ENCODE results near the gene COBLL1. TPM values are rescaled to one million over a fixed set of nuclear protein-coding genes. Genes with fewer than 3 reads are reported as not detected.

The COBLL1 gene
- total and polyA plus RNA-seq, 2 of the 4 experiments (the other 2 are of a cell fraction): 0.79 to 1.1 TPM

DNA sequence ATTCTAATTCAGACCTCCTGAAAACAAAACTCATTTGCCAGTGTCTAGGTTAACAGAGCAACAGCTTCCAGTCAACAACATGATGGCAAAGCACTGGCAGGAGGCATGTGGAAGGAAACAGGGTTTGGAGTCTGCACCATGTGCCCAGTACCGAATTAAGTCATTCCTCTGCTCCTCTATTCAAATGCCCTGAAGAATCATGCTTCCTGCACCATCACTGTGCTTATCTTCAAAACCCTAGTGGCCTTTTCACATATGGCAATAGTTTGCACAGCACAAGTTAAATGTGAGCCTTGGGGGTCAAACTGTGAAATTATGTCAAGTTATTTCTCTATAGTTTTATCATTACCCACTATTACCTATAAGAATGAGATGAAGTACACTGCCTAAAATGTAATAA, 145.0 kb downstream of the COBLL1 start:
- POLR2A ChIA-PET (ENCODE audit: unreplicated experiment): no interaction called here
- Histone ChIP-seq H3K18ac (ENCODE audit: low read depth, low read length) (no peak overlapping the region), H3K36me3 (ENCODE audit: control insufficient read depth, insufficient read depth, low read length) (no peaks in the 10 kb centered on the region), H3K4me1 (ENCODE audit: control insufficient read depth, insufficient read depth, low read length) (no peaks in the 10 kb centered on the region), H3K79me1 (ENCODE audit: low read depth in 1 of 2, low read length in 2 of 2) (no peaks in the 10 kb centered on the region), H2BK15ac (ENCODE audit: low read depth, low read length) (no peak overlapping the region), H3K27me3 (ENCODE audit: control insufficient read depth, insufficient read depth, low read length) (no peaks in the 10 kb centered on the region), H3K9ac (ENCODE audit: low read depth, low read length) (no peak overlapping the region), H2BK120ac (ENCODE audit: low read depth, low read length) (no peak overlapping the region), H3K27ac (ENCODE audit: insufficient read depth, low read length) (no peak overlapping the region), H4K20me1 (ENCODE audit: insufficient read depth, low read length) (no peaks in the 10 kb centered on the region), H2BK5ac (ENCODE audit: low read depth, low read length, poor library complexity, severe bottlenecking) (no peak overlapping the region), H2AK5ac (ENCODE audit: low read depth, low read length) (no peak overlapping the region), H3K56ac (ENCODE audit: extremely low read depth, insufficient read depth, low read length) (no peak overlapping the region), H3K4me2 (ENCODE audit: low read depth, low read length) (no peak overlapping the region), H3K4me3 (ENCODE audit: insufficient read depth, low read depth, low read length) (no peak overlapping the region), H3K23ac (ENCODE audit: low read depth, low read length) (no peak overlapping the region), H3K14ac (replicated peaks; ENCODE audit: low read depth, low read length) (no peak overlapping the region), H3K9me1 (ENCODE audit: insufficient read depth, low read length) (no peaks in the 10 kb centered on the region), H2BK20ac (ENCODE audit: low read depth, low read length) (no peak overlapping the region), H2AK9ac (replicated peaks; ENCODE audit: low read depth, low read length, poor library complexity) (no peak overlapping the region), H4K5ac (ENCODE audit: low read depth, low read length) (no peak overlapping the region), H3K4ac (ENCODE audit: low read depth, low read length) (no peak overlapping the region), H4K91ac (ENCODE audit: insufficient read depth, low read depth, low read length) (no peak overlapping the region), H4K8ac (ENCODE audit: low read depth in 2 of 2, low read length in 2 of 2) (no peak overlapping the region), H3K9me3 (ENCODE audit: control insufficient read depth, insufficient read depth, low read length) (no peaks in the 10 kb centered on the region), H2AFZ (replicated peaks; ENCODE audit: low read length, poor library complexity) (no peak overlapping the region)
- in situ Hi-C loops (cut with MboI; ENCODE audit: low sequenced_read_pairs) (no loop called here), intact Hi-C loops (cut with micrococcal nuclease) (no loop called here), dilution Hi-C loops (cut with HindIII; ENCODE audit: low sequenced_read_pairs, unreplicated experiment) (no loop called here)
- BruUV-seq (replicated peaks): no TSS peak
- WGBS, 2 experiments (ENCODE audit: extremely low coverage in 2 of 2, insufficient read length in 1 of 2): no CpG with 5 or more reads among the region's 1 CpG
- TF ChIP-seq CHD1 (IDR thresholded peaks at IDR 0.05; ENCODE audit: low read depth, low read length) (no peak), BHLHE40 (IDR thresholded peaks at IDR 0.05; ENCODE audit: low read depth, low read length) (no peak), FOS (IDR thresholded peaks at IDR 0.05; ENCODE audit: low read depth, low read length) (no peak), RCOR1 (IDR thresholded peaks at IDR 0.05; ENCODE audit: insufficient replicate concordance, low read length) (no peak), CTCF (conservative IDR thresholded peaks at IDR 0.05; ENCODE audit: low read depth, low read length) (no peak), POLR2A (IDR thresholded peaks at IDR 0.05; ENCODE audit: low read depth, low read length) (no peak), MAZ (IDR thresholded peaks at IDR 0.05; ENCODE audit: borderline replicate concordance, low read depth, low read length) (no peak), RFX5 (IDR thresholded peaks at IDR 0.05; ENCODE audit: low read depth, low read length) (no peak), ELK1 (IDR thresholded peaks at IDR 0.05; ENCODE audit: borderline replicate concordance, low read depth, low read length) (no peak), SMC3 (IDR thresholded peaks at IDR 0.05; ENCODE audit: low read depth, low read length) (no peak), CEBPB (IDR thresholded peaks at IDR 0.05; ENCODE audit: low read depth, low read length) (no peak), NFE2L2 (IDR thresholded peaks at IDR 0.05; ENCODE audit: low read depth, low read length) (no peak), MAFK (IDR thresholded peaks at IDR 0.05; ENCODE audit: low read depth, low read length) (no peak), RAD21 (IDR thresholded peaks at IDR 0.05; ENCODE audit: low read length) (no peak), MXI1 (IDR thresholded peaks at IDR 0.05; ENCODE audit: borderline replicate concordance, low read depth, low read length) (no peak)
- TF ChIP-seq, protein P1, sequence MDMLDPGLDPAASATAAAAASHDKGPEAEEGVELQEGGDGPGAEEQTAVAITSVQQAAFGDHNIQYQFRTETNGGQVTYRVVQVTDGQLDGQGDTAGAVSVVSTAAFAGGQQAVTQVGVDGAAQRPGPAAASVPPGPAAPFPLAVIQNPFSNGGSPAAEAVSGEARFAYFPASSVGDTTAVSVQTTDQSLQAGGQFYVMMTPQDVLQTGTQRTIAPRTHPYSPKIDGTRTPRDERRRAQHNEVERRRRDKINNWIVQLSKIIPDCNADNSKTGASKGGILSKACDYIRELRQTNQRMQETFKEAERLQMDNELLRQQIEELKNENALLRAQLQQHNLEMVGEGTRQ (IDR thresholded peaks at IDR 0.05; ENCODE audit: low read depth, low read length): no peak
- ATAC-seq (ENCODE audit: low read depth): no peak
- CTCF ChIA-PET: no interaction called here
- DNase-seq: no peak
